ENCODE results near the gene CTTNBP2. TPM values are rescaled to one million over a fixed set of nuclear protein-coding genes. Genes with fewer than 3 reads are reported as not detected.

The CTTNBP2 gene
- total and polyA plus RNA-seq, 2 donors (not counting 1 experiment from before 2014, with no cell fraction given): 0.04 to 0.27 TPM

DNA sequence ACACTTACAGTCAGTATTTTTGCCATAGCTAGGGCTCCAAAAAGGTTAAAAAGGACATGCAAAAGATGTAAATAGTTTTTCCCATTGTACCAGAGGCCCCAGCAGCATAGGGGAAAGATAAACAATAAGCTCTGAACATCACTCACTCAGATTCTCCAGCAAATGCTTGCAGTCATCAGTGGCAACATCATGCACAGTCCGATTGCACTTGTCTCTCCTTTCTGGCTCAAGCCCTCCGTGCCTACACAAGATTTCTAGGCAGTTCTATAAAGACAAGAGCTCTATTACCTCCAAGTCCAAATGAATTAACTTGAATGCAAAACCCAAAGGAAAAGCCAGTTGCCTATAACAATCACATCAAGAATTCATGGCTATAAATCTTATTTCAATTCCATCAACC, 106.3 kb downstream of the CTTNBP2 start:
- no peaks in the 10 kb centered on the region for H3K36me3 ChIP-seq (replicated peaks in 1 of 2; ENCODE audit: control extremely low read depth in 1 of 2, control insufficient read depth in 1 of 2, extremely low read depth in 1 of 2, insufficient read depth in 2 of 2, low read length in 1 of 2)
- ATAC-seq (ENCODE audit: low read depth) (no peak), DNase-seq (no peak)
- H4K20me1 ChIP-seq (ENCODE audit: control insufficient read depth, insufficient read depth, low read length, poor library complexity, severe bottlenecking): no peaks in the 10 kb centered on the region
- H3K9ac ChIP-seq (ENCODE audit: low read length): no peak overlapping the region
- no peak overlapping the region for H3K4me2 ChIP-seq (replicated peaks; ENCODE audit: low read depth, low read length, poor library complexity, severe bottlenecking)
- H3K9me3 ChIP-seq (ENCODE audit: control extremely low read depth in 1 of 3, control insufficient read depth in 2 of 3, insufficient read depth in 1 of 3, low read length in 2 of 3): no peaks in the 10 kb centered on the region
- Mint-ChIP-seq H3K4me3 (no peak overlapping the region), H3K4me1 (no peaks in the 10 kb centered on the region), H3K27me3 (peaks cover 23% of the 10 kb centered on the region), H3K9me3 (ENCODE audit: insufficient read depth) (no peaks in the 10 kb centered on the region), H3K27ac (no peak overlapping the region)
- H3K27me3 ChIP-seq (replicated peaks in 1 of 4; ENCODE audit: control extremely low read depth in 1 of 4, control insufficient read depth in 3 of 4, insufficient read depth in 4 of 4, low read length in 3 of 4): peaks cover 0 to 4% (median 0%) of the 10 kb centered on the region in 4 experiments
- no peaks in the 10 kb centered on the region for H3K79me2 ChIP-seq (ENCODE audit: control insufficient read depth, insufficient read depth, low read length)
- ChIA-PET CTCF (no interaction called here), POLR2A (no interaction called here)
- H3K4me3 ChIP-seq (ENCODE audit: control extremely low read depth in 1 of 5, extremely low read depth in 1 of 5, insufficient read depth in 1 of 5, low read depth in 2 of 5, low read length in 4 of 5): no peak overlapping the region
- 100% methylated on average over 1 of the region's 2 CpGs for WGBS (ENCODE audit: insufficient coverage)
- H3K27ac ChIP-seq (ENCODE audit: low read length in 2 of 2): no peak overlapping the region
- no peak overlapping the region for H2AFZ ChIP-seq (ENCODE audit: insufficient read depth, low read depth, low read length, poor library complexity, severe bottlenecking)
- intact Hi-C loops (cut with micrococcal nuclease): no loop called here
- no peaks in the 10 kb centered on the region for H3K4me1 ChIP-seq (ENCODE audit: control insufficient read depth in 2 of 2, insufficient read depth in 2 of 2, low read length in 2 of 2)
- TF ChIP-seq, protein P1, sequence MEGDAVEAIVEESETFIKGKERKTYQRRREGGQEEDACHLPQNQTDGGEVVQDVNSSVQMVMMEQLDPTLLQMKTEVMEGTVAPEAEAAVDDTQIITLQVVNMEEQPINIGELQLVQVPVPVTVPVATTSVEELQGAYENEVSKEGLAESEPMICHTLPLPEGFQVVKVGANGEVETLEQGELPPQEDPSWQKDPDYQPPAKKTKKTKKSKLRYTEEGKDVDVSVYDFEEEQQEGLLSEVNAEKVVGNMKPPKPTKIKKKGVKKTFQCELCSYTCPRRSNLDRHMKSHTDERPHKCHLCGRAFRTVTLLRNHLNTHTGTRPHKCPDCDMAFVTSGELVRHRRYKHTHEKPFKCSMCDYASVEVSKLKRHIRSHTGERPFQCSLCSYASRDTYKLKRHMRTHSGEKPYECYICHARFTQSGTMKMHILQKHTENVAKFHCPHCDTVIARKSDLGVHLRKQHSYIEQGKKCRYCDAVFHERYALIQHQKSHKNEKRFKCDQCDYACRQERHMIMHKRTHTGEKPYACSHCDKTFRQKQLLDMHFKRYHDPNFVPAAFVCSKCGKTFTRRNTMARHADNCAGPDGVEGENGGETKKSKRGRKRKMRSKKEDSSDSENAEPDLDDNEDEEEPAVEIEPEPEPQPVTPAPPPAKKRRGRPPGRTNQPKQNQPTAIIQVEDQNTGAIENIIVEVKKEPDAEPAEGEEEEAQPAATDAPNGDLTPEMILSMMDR (IDR thresholded peaks at IDR 0.05): no peak
- TF ChIP-seq EZH2 (IDR thresholded peaks at IDR 0.05; ENCODE audit: borderline replicate concordance, insufficient read depth, low read depth, low read length, poor library complexity, severe bottlenecking): no peak

DNA sequence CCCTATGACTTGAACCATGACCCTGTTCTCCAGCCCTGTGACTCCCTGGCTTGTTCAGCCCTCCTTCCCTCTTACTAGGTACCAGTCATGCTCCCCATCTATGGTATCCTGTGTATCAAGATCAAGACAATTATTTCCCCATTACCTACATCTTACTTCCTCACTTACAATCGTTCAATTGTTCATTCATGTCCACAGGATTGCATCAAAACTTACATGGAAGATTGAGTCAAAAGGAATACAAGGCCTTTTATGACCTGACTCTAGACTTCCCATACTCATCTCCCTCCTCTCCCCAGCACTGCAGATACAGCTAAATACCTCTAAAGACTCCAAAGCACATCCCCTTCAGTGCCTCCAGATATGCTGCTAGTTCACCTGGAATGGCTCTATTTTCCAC, 109.2 kb downstream of the CTTNBP2 start:
- Histone ChIP-seq H3K4me2 (replicated peaks; ENCODE audit: low read depth, low read length, poor library complexity, severe bottlenecking) (no peak overlapping the region), H3K4me1 (ENCODE audit: control insufficient read depth in 2 of 2, insufficient read depth in 2 of 2, low read length in 2 of 2) (no peaks in the 10 kb centered on the region), H3K36me3 (replicated peaks in 1 of 2; ENCODE audit: control extremely low read depth in 1 of 2, control insufficient read depth in 1 of 2, extremely low read depth in 1 of 2, insufficient read depth in 2 of 2, low read length in 1 of 2) (no peaks in the 10 kb centered on the region), H2AFZ (ENCODE audit: insufficient read depth, low read depth, low read length, poor library complexity, severe bottlenecking) (no peak overlapping the region), H3K27me3 (replicated peaks in 1 of 4; ENCODE audit: control extremely low read depth in 1 of 4, control insufficient read depth in 3 of 4, insufficient read depth in 4 of 4, low read length in 3 of 4) (peaks cover 0 to 4% (median 0%) of the 10 kb centered on the region in 4 experiments), H3K9me3 (ENCODE audit: control extremely low read depth in 1 of 3, control insufficient read depth in 2 of 3, insufficient read depth in 1 of 3, low read length in 2 of 3) (no peaks in the 10 kb centered on the region), H3K79me2 (ENCODE audit: control insufficient read depth, insufficient read depth, low read length) (no peaks in the 10 kb centered on the region), H4K20me1 (ENCODE audit: control insufficient read depth, insufficient read depth, low read length, poor library complexity, severe bottlenecking) (no peaks in the 10 kb centered on the region), H3K9ac (ENCODE audit: low read length) (no peak overlapping the region), H3K4me3 (ENCODE audit: control extremely low read depth in 1 of 5, extremely low read depth in 1 of 5, insufficient read depth in 1 of 5, low read depth in 2 of 5, low read length in 4 of 5) (no peak overlapping the region), H3K27ac (ENCODE audit: low read length in 2 of 2) (no peak overlapping the region)
- ATAC-seq (ENCODE audit: low read depth) (no peak), DNase-seq (no peak)
- POLR2A ChIA-PET: no interaction called here
- Mint-ChIP-seq H3K27ac (no peak overlapping the region), H3K4me1 (no peaks in the 10 kb centered on the region), H3K9me3 (ENCODE audit: insufficient read depth) (no peaks in the 10 kb centered on the region), H3K4me3 (no peak overlapping the region), H3K27me3 (peaks cover 16% of the 10 kb centered on the region)
- CTCF ChIA-PET: no interaction called here
- 78% methylated on average over 1 of the region's 1 CpG for WGBS (ENCODE audit: insufficient coverage)
- TF ChIP-seq, protein P1 (IDR thresholded peaks at IDR 0.05): no peak
- TF ChIP-seq EZH2 (IDR thresholded peaks at IDR 0.05; ENCODE audit: borderline replicate concordance, insufficient read depth, low read depth, low read length, poor library complexity, severe bottlenecking): no peak
- intact Hi-C loops (cut with micrococcal nuclease): no loop called here
